Bronchial epithelial cell (primary cell): Measurements from ENCODE around the gene SPINK8. TPM values are rescaled to one million over a fixed set of nuclear protein-coding genes. Genes with fewer than 3 reads are reported as not detected.
"Not testable (repeated sequence)": the region's sequence is repeated elsewhere in the genome, so short reads cannot be mapped to it uniquely, and the experiment has no call there.

ENCODE experiments used
- DNase-seq: peaks from one replicate; pipeline ENCODE4 v3.0.0-alpha.2; 2010; ENCODE audit warnings: low read depth
- FAIRE-seq: peaks from 2 replicates; lab custom pipeline; 2011; peaks lifted over from hg19 to GRCh38; lab: Jason Lieb, UNC
- H3K27me3 ChIP-seq: 2 replicates; pipeline ENCODE4 v1.5.1; 2011; ENCODE audit warnings: low read length; ENCODE audit not compliant: control insufficient read depth, insufficient read depth
- H3K36me3 ChIP-seq: 2 replicates; pipeline ENCODE4 v1.5.1; 2011; ENCODE audit warnings: low read length; ENCODE audit not compliant: control insufficient read depth, insufficient read depth
- H3K4me3 ChIP-seq: 2 replicates; pipeline ENCODE4 v1.5.1; 2011; ENCODE audit warnings: mild to moderate bottlenecking, low read depth, low read length, control low read depth
- total RNA-seq: library from RNA; depleted of rRNA; stranded (reverse); fragments of >200 nt; gene quantifications from 2 replicates; pipeline ENCODE4 v1.2.1, GENCODE V29; 2014
- TF ChIP-seq, protein P1 (sequence below): IDR thresholded peaks from 2 replicates; pipeline ENCODE4 v1.5.1; 2011; ENCODE audit warnings: mild to moderate bottlenecking, moderate library complexity, low read length, control low read depth, inconsistent platforms; ENCODE audit not compliant: insufficient read depth, severe bottlenecking

SPINK8 gene
- total RNA-seq, 1 donor from 2014 or later: not detected

DNA sequence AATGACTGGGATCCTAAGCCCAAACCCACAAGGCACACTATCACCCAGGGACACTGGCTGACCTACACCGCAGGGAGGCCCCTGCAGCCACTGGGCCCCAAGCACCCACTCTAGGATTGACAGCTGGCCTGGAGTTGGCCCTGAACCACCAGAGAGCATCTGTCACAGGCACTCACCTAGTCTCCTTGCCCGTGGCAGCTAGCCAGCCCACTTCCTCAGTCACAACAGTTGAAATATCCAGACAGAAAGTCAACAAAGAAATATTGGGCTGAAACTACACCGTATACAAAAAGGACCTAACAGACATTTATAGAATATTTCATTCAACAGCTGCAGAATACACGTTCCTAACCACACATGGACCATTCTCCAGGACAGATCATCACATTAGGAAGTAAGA is 5.2 kb upstream of the SPINK8 start:
- no peak overlapping the region for H3K4me3 ChIP-seq
- TF ChIP-seq, protein P1, sequence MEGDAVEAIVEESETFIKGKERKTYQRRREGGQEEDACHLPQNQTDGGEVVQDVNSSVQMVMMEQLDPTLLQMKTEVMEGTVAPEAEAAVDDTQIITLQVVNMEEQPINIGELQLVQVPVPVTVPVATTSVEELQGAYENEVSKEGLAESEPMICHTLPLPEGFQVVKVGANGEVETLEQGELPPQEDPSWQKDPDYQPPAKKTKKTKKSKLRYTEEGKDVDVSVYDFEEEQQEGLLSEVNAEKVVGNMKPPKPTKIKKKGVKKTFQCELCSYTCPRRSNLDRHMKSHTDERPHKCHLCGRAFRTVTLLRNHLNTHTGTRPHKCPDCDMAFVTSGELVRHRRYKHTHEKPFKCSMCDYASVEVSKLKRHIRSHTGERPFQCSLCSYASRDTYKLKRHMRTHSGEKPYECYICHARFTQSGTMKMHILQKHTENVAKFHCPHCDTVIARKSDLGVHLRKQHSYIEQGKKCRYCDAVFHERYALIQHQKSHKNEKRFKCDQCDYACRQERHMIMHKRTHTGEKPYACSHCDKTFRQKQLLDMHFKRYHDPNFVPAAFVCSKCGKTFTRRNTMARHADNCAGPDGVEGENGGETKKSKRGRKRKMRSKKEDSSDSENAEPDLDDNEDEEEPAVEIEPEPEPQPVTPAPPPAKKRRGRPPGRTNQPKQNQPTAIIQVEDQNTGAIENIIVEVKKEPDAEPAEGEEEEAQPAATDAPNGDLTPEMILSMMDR: no peak
- H3K36me3 ChIP-seq: no peaks in the 10 kb centered on the region
- DNase-seq (no peak), FAIRE-seq (no peak)
- no peaks in the 10 kb centered on the region for H3K27me3 ChIP-seq

DNA sequence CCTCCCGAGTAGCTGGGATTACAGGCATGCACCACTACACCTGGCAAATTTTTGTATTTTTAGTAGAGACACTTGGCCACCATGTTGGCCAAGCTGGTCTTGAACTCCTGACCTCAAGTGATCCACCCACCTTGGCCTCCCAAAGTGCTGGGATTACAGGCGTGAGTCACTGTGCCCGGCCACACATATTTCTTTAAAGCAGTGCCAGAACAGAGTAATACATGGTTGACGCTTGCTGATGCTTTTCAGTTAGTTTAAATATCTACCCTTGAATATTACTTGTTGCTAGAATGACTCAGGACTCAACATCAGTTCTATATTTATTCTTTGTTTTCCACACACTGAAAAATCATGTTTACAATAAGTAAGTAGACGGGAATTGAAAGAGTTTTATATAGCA is 4.1 kb upstream of the SPINK8 start:
- not testable (repeated sequence) for FAIRE-seq, H3K27me3 ChIP-seq, DNase-seq, H3K36me3 ChIP-seq, H3K4me3 ChIP-seq

DNA sequence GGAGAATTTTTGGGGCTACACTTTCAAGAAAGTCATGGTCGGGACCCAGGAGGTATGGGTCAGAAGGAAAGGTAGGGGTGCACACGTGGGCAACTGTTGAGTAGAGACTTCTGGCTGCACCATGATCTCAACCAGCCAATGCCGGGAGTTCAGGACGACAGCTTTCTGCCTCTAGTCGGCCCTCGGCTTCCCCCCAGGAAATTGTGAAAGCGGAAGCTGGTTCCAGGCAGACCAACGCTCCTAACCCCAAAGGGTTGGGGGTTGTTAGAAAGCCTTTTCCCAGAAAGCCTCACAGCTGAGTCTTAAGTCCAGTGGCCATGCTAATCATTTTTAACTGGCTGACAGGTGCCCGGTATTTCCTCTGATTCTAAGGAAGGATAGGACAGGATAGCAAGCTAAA is 1.8 kb upstream of the SPINK8 start:
- DNase-seq, H3K4me3 ChIP-seq, H3K27me3 ChIP-seq, FAIRE-seq, H3K36me3 ChIP-seq: not testable (repeated sequence)

DNA sequence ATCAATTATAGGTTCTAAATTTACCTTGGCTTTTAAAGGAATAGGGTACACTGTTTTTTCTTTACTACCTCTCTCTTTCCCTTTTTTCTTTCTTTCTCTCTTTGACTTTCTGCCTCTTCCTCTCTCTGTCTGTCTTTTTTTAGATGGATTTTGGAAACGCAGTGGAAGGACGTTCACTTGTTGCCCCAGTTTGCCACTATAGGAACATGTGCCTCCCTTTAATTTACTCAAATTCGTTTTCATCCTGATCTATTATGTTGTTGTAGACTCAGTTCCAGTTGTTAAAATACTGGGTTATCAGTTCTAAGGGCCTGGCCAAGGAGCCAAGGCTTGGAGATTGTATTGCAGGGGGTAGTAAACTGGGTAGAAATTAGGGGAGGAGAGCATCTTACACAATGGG is 1.1 kb upstream of the SPINK8 start:
- H3K36me3 ChIP-seq: no peaks in the 10 kb centered on the region
- no peak overlapping the region for H3K4me3 ChIP-seq
- FAIRE-seq: no peak
- H3K27me3 ChIP-seq: no peaks in the 10 kb centered on the region
- DNase-seq: no peak
- TF ChIP-seq, protein P1: no peak

DNA sequence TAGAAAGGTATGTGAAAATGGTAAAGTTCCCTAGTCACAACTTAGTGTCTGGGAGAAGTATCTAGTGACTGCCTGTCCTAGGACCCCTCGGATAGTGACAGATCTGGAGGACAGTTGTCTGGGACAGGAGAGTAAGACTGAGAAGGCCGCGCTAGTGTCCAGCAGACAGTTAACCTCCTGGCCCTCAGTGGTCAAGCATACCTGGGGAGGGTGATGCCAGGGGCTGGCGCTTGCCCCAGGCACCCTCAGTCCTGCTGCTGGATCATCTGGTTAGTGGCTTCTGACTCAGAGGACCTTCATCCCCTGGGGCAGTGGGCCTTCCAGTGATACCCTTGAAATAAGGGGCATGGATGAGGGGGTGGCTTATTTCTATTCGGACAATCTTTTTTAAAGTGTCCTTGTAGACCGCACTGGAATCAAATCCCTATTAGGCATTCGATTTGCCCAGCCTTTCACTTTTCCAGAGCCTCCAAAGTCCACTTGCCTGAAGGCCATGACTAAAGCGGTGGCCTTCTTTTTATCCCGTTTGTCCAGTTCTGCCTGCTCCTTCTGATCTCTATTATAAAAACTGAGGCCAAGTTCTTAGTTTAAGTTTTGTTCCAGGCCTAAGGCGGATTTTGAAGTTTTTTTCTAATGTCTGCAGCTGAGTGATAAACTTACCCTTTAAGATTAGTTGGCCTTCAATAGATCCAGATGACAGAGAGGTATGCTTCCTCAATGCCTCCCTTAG is 1.6 kb downstream of the SPINK8 start:
- not testable (repeated sequence) for DNase-seq, H3K27me3 ChIP-seq, H3K4me3 ChIP-seq, FAIRE-seq, H3K36me3 ChIP-seq

DNA sequence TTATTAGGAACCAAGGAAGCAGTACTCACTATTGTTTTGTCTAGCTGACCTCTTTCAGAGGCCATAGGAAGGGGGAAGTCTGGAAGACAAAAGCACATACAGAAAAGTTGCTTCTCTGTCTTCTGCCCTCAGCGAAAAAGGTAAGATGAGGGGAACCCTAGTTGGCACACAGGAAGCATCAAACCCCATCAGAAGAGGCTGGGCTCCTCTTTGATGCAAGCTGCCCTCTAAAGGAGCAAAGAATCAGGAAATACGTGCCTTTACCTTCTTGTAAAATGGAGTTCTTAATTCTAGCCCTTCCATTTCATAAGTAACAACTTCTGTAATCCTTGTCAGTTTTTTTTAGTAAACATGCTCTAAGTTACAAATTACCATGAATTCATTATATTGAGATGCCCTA is 12.5 kb downstream of the SPINK8 start:
- TF ChIP-seq, protein P1: no peak
- no peak for FAIRE-seq
- DNase-seq: no peak

DNA sequence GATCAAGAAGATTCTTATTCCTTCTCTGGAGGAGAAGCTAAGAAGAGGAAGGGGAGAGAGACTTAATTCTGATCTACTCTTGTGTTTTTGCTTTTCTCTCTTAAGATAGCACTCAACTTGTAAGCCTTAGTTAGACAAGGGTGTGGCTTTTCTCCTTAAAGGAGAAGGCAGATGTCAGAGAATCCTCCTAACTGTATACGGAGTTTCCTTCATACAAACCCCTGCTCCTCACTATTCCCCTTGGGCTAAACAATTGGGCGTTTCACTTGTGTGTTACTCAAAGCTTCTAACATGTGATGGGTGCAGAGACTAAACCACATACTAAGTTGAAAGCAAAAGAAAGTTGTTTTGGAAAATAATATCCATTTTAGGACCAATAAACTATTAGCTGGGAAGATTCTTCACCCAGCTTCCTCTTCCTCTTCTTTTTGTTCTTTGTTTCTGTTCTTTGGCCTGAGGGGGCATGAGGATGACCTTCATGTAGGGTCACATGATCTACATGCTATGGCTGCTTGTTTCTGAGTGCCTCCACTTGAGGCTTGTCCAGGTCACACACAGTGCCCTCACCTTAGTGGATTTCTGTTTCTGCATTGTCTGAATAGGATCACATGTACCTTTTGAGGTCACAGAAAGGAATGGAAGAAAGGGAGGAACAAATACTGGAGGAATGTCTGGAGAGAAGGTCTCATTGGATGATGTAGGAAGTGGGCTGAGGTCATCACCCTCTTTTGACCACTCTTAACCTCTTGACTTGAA is 14.6 kb downstream of the SPINK8 start:
- FAIRE-seq (peak; percentile 82), DNase-seq (no peak)
- TF ChIP-seq, protein P1: no peak
- Histone ChIP-seq H3K4me3 (no peak overlapping the region), H3K36me3 (no peaks in the 10 kb centered on the region), H3K27me3 (no peaks in the 10 kb centered on the region)

More for the DNA sequence above, 12.5 kb downstream of the SPINK8 start:
- no peaks in the 10 kb centered on the region for H3K36me3 ChIP-seq
- H3K27me3 ChIP-seq: no peaks in the 10 kb centered on the region
- H3K4me3 ChIP-seq: no peak overlapping the region
